Parathyroid adenoma (tissue), 2 donors: ENCODE data around the gene LHFPL6.

Experiments used
- H2AFZ ChIP-seq: fragments of 300-600 bp; sonication (generic); one replicate; pipeline ENCODE4 v1.7.0; 2017; ENCODE audit warnings: antibody characterized with exemption, mild to moderate bottlenecking
- H3K27ac ChIP-seq: fragments of 300-600 bp; sonication (generic); one replicate; pipeline ENCODE4 v1.7.0; 2017
- H3K27me3 ChIP-seq: fragments of 300-600 bp; sonication (generic); one replicate; pipeline ENCODE4 v1.7.0; 2017; ENCODE audit warnings: low read length; ENCODE audit not compliant: control insufficient read depth, insufficient read depth
- H3K36me3 ChIP-seq: fragments of 300-600 bp; sonication (generic); one replicate; pipeline ENCODE4 v1.7.0; 2017; ENCODE audit warnings: low read length; ENCODE audit not compliant: control insufficient read depth, insufficient read depth
- H3K4me1 ChIP-seq: fragments of 300-600 bp; sonication (generic); one replicate; pipeline ENCODE4 v1.7.0; 2017; ENCODE audit warnings: control low read depth
- H3K4me2 ChIP-seq: fragments of 300-600 bp; sonication (generic); one replicate; pipeline ENCODE4 v1.7.0; 2017; ENCODE audit warnings: low read length
- H3K4me3 ChIP-seq: fragments of 300-600 bp; sonication (generic); one replicate; pipeline ENCODE4 v1.7.0; 2017; ENCODE audit warnings: low read depth, low read length
- H3K79me2 ChIP-seq: fragments of 300-600 bp; sonication (generic); one replicate; pipeline ENCODE4 v1.7.0; 2017; ENCODE audit warnings: control low read depth
- H3K9ac ChIP-seq: fragments of 300-600 bp; sonication (generic); one replicate; pipeline ENCODE4 v1.7.0; 2017; ENCODE audit warnings: mild to moderate bottlenecking
- H3K9me3 ChIP-seq: fragments of 300-600 bp; sonication (generic); one replicate; pipeline ENCODE4 v1.7.0; 2017; ENCODE audit warnings: low read length; ENCODE audit not compliant: control insufficient read depth
- TF ChIP-seq, protein P1 (sequence below): fragments of 300-600 bp; sonication (generic); IDR thresholded peaks from one replicate; pipeline ENCODE4 v1.7.0; 2017; ENCODE audit warnings: antibody characterized with exemption, mild to moderate bottlenecking
- donor health status: primary hyperparathyroidism.

LHFPL6 gene

DNA sequence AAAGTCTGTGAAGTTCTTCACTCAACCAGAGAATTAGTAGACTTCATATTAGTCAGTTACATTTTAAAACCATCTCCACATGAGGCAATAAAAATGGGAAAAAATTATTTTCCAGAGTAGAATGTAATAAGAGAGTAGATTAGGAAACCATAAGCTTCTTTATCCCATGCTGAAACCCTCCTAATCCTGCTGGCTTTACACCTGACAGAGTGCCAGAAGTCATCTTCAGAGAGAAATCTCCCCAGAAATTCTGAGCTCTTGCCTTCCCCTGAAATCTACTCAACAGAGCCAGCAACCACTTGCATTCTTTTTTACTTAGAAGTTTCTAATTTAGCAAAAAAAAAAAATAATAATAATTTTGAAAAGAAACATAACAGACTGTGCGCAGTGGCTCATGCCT is 284.8 kb downstream of the LHFPL6 start:
- H3K4me3 ChIP-seq: no peak overlapping the region
- TF ChIP-seq, protein P1, sequence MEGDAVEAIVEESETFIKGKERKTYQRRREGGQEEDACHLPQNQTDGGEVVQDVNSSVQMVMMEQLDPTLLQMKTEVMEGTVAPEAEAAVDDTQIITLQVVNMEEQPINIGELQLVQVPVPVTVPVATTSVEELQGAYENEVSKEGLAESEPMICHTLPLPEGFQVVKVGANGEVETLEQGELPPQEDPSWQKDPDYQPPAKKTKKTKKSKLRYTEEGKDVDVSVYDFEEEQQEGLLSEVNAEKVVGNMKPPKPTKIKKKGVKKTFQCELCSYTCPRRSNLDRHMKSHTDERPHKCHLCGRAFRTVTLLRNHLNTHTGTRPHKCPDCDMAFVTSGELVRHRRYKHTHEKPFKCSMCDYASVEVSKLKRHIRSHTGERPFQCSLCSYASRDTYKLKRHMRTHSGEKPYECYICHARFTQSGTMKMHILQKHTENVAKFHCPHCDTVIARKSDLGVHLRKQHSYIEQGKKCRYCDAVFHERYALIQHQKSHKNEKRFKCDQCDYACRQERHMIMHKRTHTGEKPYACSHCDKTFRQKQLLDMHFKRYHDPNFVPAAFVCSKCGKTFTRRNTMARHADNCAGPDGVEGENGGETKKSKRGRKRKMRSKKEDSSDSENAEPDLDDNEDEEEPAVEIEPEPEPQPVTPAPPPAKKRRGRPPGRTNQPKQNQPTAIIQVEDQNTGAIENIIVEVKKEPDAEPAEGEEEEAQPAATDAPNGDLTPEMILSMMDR: no peak
- no peaks in the 10 kb centered on the region for H3K9me3 ChIP-seq
- no peak overlapping the region for H3K27ac ChIP-seq
- peaks cover 5% of the 10 kb centered on the region for H3K4me1 ChIP-seq
- no peaks in the 10 kb centered on the region for H3K27me3 ChIP-seq
- H3K9ac ChIP-seq: no peak overlapping the region
- H2AFZ ChIP-seq: no peak overlapping the region
- H3K4me2 ChIP-seq: no peak overlapping the region
- no peaks in the 10 kb centered on the region for H3K36me3 ChIP-seq
- no peaks in the 10 kb centered on the region for H3K79me2 ChIP-seq

- no peaks in the 10 kb centered on the region for H3K27me3 ChIP-seq
- H3K27ac ChIP-seq: no peak overlapping the region
Observed at GRCh38 chr13:39317291-39317690, 285.7 kb downstream of the LHFPL6 start.

GRCh38 chr13:39315796-39316195 is 287.2 kb downstream of the LHFPL6 start:
- H3K27ac ChIP-seq: no peak overlapping the region
- no peak overlapping the region for H3K9ac ChIP-seq
- peaks cover 5% of the 10 kb centered on the region for H3K4me1 ChIP-seq
- H2AFZ ChIP-seq: no peak overlapping the region
- H3K4me3 ChIP-seq: no peak overlapping the region
- no peaks in the 10 kb centered on the region for H3K27me3 ChIP-seq
- no peaks in the 10 kb centered on the region for H3K36me3 ChIP-seq
- H3K9me3 ChIP-seq: no peaks in the 10 kb centered on the region
- TF ChIP-seq, protein P1: no peak
- no peaks in the 10 kb centered on the region for H3K79me2 ChIP-seq
- H3K4me2 ChIP-seq: no peak overlapping the region

More at GRCh38 chr13:39317291-39317690, 285.7 kb downstream of the LHFPL6 start:
- Histone ChIP-seq H3K4me1 (peaks cover 5% of the 10 kb centered on the region), H3K79me2 (no peaks in the 10 kb centered on the region), H2AFZ (no peak overlapping the region), H3K4me2 (no peak overlapping the region), H3K9ac (no peak overlapping the region), H3K4me3 (no peak overlapping the region), H3K9me3 (no peaks in the 10 kb centered on the region), H3K36me3 (no peaks in the 10 kb centered on the region)
- TF ChIP-seq, protein P1: no peak

GRCh38 chr13:39313721-39314120 is 289.3 kb downstream of the LHFPL6 start:
- Histone ChIP-seq H3K27me3 (no peaks in the 10 kb centered on the region), H3K4me1 (peaks cover 5% of the 10 kb centered on the region), H3K4me2 (no peak overlapping the region), H2AFZ (no peak overlapping the region), H3K9me3 (no peaks in the 10 kb centered on the region), H3K79me2 (no peaks in the 10 kb centered on the region), H3K27ac (no peak overlapping the region), H3K4me3 (no peak overlapping the region), H3K36me3 (no peaks in the 10 kb centered on the region), H3K9ac (no peak overlapping the region)
- TF ChIP-seq, protein P1: no peak

GRCh38 chr13:39312596-39312995 is 290.4 kb downstream of the LHFPL6 start:
- Histone ChIP-seq H3K36me3 (no peaks in the 10 kb centered on the region), H3K4me1 (peaks cover 5% of the 10 kb centered on the region), H3K79me2 (no peaks in the 10 kb centered on the region), H2AFZ (no peak overlapping the region), H3K9me3 (no peaks in the 10 kb centered on the region), H3K4me2 (no peak overlapping the region), H3K4me3 (no peak overlapping the region), H3K27ac (no peak overlapping the region), H3K27me3 (no peaks in the 10 kb centered on the region), H3K9ac (no peak overlapping the region)
- TF ChIP-seq, protein P1: no peak
